Neural crest cell (in vitro differentiated cells): ENCODE data around the gene USP19. TPM values are rescaled to one million over a fixed set of nuclear protein-coding genes. Genes with fewer than 3 reads are reported as not detected.
A peak's percentile ranks its signal among the peaks of the same experiment; 100 is the strongest.

Source experiments
- DNase-seq: peaks from one replicate; pipeline ENCODE4 v3.0.0; 2021; ENCODE audit warnings: low read depth, mixed read lengths, low spot score
- H3K27ac Mint-ChIP-seq: one replicate; pipeline ENCODE4 v1.8.0; 2021; ENCODE audit warnings: mild to moderate bottlenecking, mixed read lengths; ENCODE audit not compliant: unreplicated experiment
- H3K27me3 Mint-ChIP-seq: 2 replicates; pipeline ENCODE4 v1.8.0; 2021; ENCODE audit warnings: low read depth, mild to moderate bottlenecking, mixed read lengths
- H3K36me3 Mint-ChIP-seq: 2 replicates; pipeline ENCODE4 v1.8.0; 2021; ENCODE audit warnings: low read depth, mild to moderate bottlenecking, mixed read lengths
- H3K4me1 Mint-ChIP-seq: 2 replicates; pipeline ENCODE4 v1.8.0; 2021; ENCODE audit warnings: mixed read lengths
- H3K4me3 Mint-ChIP-seq: one replicate; pipeline ENCODE4 v1.8.0; 2021; ENCODE audit warnings: mild to moderate bottlenecking, mixed read lengths
- H3K9me3 Mint-ChIP-seq: 2 replicates; pipeline ENCODE4 v1.8.0; 2021; ENCODE audit warnings: mixed read lengths
- total RNA-seq: library from RNA; stranded (reverse); gene quantifications from 2 replicates; pipeline ENCODE4 v1.2.1, GENCODE V29; 2021
- TF ChIP-seq, protein P1 (sequence below): fragments of 200-600 bp; sonication (generic); conservative IDR thresholded peaks from 2 replicates; pipeline ENCODE4 v1.5.0; 2021; ENCODE audit warnings: antibody characterized with exemption, mild to moderate bottlenecking

Gene USP19
- total RNA-seq, 1 donor from 2014 or later = 72.6 TPM

DNA sequence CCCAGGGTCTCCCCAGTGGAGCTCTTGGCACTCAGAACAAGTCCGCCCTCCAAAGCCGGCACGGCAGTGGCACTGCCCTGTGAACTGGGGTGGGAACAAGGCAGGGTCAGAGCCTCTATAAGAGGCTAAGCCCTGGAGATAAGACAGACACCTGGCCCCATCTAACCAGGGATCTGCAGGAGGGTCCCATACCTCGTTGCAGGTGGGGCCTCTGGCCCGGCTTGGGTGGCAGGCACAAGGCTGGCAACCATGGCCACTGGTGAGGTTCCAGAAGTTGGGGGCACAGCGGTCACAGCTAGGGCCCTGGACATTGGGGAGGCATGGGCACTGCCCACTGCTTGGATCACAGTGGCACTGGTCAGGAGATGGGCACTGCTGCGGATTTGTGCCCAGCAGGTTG lies 3.6 kb upstream of the USP19 start:
- H3K36me3 Mint-ChIP-seq = no peaks in the 10 kb centered on the region
- H3K4me1 Mint-ChIP-seq = peaks cover 5% of the 10 kb centered on the region
- H3K27ac Mint-ChIP-seq = no peak overlapping the region
- no peaks in the 10 kb centered on the region for H3K27me3 Mint-ChIP-seq
- TF ChIP-seq, protein P1, sequence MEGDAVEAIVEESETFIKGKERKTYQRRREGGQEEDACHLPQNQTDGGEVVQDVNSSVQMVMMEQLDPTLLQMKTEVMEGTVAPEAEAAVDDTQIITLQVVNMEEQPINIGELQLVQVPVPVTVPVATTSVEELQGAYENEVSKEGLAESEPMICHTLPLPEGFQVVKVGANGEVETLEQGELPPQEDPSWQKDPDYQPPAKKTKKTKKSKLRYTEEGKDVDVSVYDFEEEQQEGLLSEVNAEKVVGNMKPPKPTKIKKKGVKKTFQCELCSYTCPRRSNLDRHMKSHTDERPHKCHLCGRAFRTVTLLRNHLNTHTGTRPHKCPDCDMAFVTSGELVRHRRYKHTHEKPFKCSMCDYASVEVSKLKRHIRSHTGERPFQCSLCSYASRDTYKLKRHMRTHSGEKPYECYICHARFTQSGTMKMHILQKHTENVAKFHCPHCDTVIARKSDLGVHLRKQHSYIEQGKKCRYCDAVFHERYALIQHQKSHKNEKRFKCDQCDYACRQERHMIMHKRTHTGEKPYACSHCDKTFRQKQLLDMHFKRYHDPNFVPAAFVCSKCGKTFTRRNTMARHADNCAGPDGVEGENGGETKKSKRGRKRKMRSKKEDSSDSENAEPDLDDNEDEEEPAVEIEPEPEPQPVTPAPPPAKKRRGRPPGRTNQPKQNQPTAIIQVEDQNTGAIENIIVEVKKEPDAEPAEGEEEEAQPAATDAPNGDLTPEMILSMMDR = no peak
- no peaks in the 10 kb centered on the region for H3K9me3 Mint-ChIP-seq
- H3K4me3 Mint-ChIP-seq = no peak overlapping the region
- no peak for DNase-seq

DNA sequence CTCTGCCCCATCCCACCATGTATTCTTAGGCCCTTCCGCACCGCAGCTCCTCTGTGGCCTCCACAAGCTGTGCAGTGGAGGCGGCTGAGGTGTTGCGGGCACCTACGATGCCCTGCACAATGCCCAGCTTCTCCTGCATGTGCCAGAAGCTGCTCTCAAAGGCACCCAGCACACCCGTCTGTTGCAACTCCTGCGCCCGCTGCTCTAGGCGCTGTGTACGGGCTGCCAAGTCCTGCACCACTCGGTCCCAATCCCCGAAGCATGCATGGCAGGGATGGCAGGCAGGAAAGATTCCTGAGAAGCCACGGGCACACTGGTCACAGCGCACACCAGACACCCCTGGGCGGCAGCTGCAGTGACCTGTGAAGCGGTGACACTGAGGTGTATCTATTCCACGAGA lies 3.1 kb upstream of the USP19 start:
- Mint-ChIP-seq H3K4me3 (no peak overlapping the region), H3K27me3 (no peaks in the 10 kb centered on the region), H3K36me3 (no peaks in the 10 kb centered on the region), H3K4me1 (peaks cover 5% of the 10 kb centered on the region), H3K27ac (no peak overlapping the region), H3K9me3 (no peaks in the 10 kb centered on the region)
- DNase-seq = no peak
- TF ChIP-seq, protein P1 = no peak

DNA sequence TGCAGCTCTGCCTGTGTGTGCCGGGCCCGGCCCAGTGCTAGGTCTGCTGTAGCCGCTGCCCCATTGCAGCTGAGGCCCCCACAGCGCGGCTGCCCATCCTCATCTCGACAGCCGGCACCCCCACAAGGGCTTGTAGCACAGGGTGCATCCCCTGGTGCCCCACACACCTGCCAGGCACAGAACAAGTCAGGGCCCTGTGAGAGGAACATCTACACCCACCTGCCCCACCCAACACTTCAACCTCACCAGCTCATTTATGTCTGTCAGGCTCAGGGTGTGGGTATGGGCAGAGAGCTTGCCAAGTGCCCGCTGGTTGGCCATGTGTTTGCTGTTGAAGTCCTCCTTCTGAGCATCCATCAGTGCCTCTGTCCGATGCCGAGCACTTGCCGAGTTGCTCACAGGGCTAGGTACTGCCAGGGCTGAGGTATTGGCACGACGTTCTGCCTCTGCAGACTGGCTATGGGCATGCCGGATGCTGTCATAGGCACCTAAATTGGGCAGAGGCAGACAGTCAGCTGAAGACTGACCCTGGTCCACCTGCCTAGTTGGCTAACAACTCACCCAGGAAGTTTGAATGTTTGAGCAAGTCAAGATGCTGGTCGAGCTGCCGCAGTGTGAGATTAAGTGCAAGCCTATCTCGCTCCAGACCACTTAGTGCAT lies 2.4 kb upstream of the USP19 start:
- no peaks in the 10 kb centered on the region for H3K27me3 Mint-ChIP-seq
- H3K4me1 Mint-ChIP-seq = peaks cover 5% of the 10 kb centered on the region

DNA sequence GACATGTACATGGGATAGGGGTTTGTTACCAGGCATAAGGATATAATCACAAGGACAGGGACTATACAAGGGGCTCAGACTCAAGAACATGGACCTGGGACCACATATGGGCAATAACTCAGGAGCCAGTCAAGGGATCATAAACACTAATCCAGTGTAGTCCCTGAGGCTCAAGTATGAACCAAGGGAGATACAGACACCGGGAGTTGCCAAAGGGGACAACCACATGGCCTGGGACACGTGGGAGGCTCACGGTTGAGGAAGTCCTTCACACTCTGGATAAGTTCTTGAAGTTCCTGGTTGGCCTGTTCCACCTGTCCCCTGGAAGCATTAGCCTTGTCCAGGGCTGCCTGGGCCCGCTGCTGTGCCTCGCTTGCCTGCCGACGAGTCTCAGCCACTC lies 1.8 kb upstream of the USP19 start:
- TF ChIP-seq, protein P1 = no peak
- Mint-ChIP-seq H3K36me3 (no peaks in the 10 kb centered on the region), H3K27ac (no peak overlapping the region), H3K4me3 (peak overlapping the region; percentile 80), H3K9me3 (no peaks in the 10 kb centered on the region), H3K4me1 (peaks cover 5% of the 10 kb centered on the region), H3K27me3 (no peaks in the 10 kb centered on the region)
- no peak for DNase-seq

More for the DNA sequence above, 2.4 kb upstream of the USP19 start:
- Mint-ChIP-seq H3K9me3 (no peaks in the 10 kb centered on the region), H3K36me3 (no peaks in the 10 kb centered on the region), H3K4me3 (peak overlapping the region; percentile 23), H3K27ac (no peak overlapping the region)
- TF ChIP-seq, protein P1 = no peak
- DNase-seq = no peak

DNA sequence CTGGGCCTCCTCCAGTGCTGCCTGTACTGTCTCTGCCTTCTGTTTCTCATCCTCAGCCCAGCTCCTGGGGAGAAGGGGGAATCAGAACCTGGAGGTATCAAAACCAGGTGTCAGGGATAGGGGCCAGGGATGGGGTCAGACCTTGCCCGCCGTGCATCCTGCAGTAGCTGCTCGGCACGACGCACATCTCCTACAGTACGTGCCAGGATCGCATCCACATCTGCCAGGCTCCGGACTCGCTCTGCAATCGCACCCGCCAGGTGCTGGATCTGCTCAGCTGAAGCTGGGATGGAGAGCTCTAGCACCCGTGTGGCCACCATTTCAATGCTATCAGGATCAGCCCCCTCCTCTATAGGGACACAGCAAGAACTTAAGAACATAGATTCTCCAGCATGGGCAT lies 1.4 kb upstream of the USP19 start:
- no peaks in the 10 kb centered on the region for H3K9me3 Mint-ChIP-seq
- TF ChIP-seq, protein P1 = no peak
- H3K36me3 Mint-ChIP-seq = no peaks in the 10 kb centered on the region
- peak overlapping the region; percentile 80 for H3K4me3 Mint-ChIP-seq
- peaks cover 5% of the 10 kb centered on the region for H3K4me1 Mint-ChIP-seq
- no peaks in the 10 kb centered on the region for H3K27me3 Mint-ChIP-seq
- DNase-seq = no peak
- no peak overlapping the region for H3K27ac Mint-ChIP-seq
